K562 (cell line): Measurements from ENCODE around the gene ABCD4. TPM values are rescaled to one million over a fixed set of nuclear protein-coding genes. Genes with fewer than 3 reads are reported as not detected.

Experiments used
- ATAC-seq: fragments of 200-7000 bp; cut with Tn5 transposase; 3 replicates; pipeline ENCODE4 v1.9.1; 2020; ENCODE audit warnings: moderate library complexity
- BruUV-seq: library from RNA; stranded (reverse); fragments of 400-500 nt; replicated peaks from 2 replicates; lab custom pipeline; 2021; lab: Mats Ljungman, UMichigan
- CTCF ChIA-PET: fragments of 300-600 bp; formaldehyde crosslinking; extraction: SDS; loops from one replicate; lab custom pipeline; 2021; ENCODE audit warnings: low intra/inter-chr PET ratio; lab: Yijun Ruan, JAX
- POLR2A ChIA-PET: fragments of 300-600, 350-650 bp; sonication (Branson Sonifier 250); formaldehyde crosslinking; extraction: SDS; loops from one replicate; lab custom pipeline; 2021; ENCODE audit warnings: antibody characterized with exemption, inconsistent platforms; lab: Yijun Ruan, JAX
- DNase-seq, 4 experiments: peaks; one replicate each; pipeline versions ENCODE4 v3.0.0 to v3.0.0-alpha.2; 2011 to 2018; ENCODE audit warnings: low spot score in 3 of 4, mixed read lengths in 3 of 4; ENCODE audit errors: extremely low read depth in 1 of 4
- FAIRE-seq: peaks from 2 replicates; lab custom pipeline; 2011; peaks lifted over from hg19 to GRCh38; lab: Jason Lieb, UNC
- H2AFZ ChIP-seq: 2 replicates; pipeline ENCODE4 v1.6.0; 2011; ENCODE audit warnings: low read depth, low read length, control low read depth, inconsistent platforms
- H3K27ac ChIP-seq: fragments of 200-600 bp; 3 replicates; pipeline ENCODE4 v1.8.0; 2011; ENCODE audit warnings: low read depth, mild to moderate bottlenecking, control low read depth, inconsistent platforms, low read length, moderate library complexity, mixed read lengths; ENCODE audit errors: extremely low read depth
- H3K27me3 ChIP-seq, 2 experiments: fragments of 300-600 bp in 1 of 2; 2 replicates in 1 of 2; 3 replicates in 1 of 2; pipeline versions ENCODE4 v1.6.0 to v1.8.0; 2011; ENCODE audit warnings: inconsistent platforms in 2 of 2, low read length in 2 of 2, mild to moderate bottlenecking in 1 of 2, mixed read lengths in 1 of 2, moderate library complexity in 1 of 2; ENCODE audit not compliant: control insufficient read depth in 2 of 2, insufficient read depth in 2 of 2
- H3K36me3 ChIP-seq: fragments of 300-600 bp; 3 replicates; pipeline ENCODE4 v1.8.0; 2011; ENCODE audit warnings: mild to moderate bottlenecking, low read length, inconsistent platforms; ENCODE audit not compliant: control insufficient read depth, insufficient read depth
- H3K4me1 ChIP-seq, 2 experiments: fragments of 200-600 bp in 1 of 2; replicated peaks in 1 of 2; 2 replicates in 1 of 2; 3 replicates in 1 of 2; pipeline versions ENCODE4 v1.5.1 to v1.8.0; 2011; ENCODE audit warnings: inconsistent platforms in 2 of 2, low read length in 2 of 2, mild to moderate bottlenecking in 1 of 2, mixed read lengths in 1 of 2, moderate library complexity in 1 of 2; ENCODE audit not compliant: control insufficient read depth in 2 of 2, insufficient read depth in 2 of 2
- H3K4me2 ChIP-seq: 2 replicates; pipeline ENCODE4 v1.6.1; 2011; ENCODE audit warnings: low read length, control low read depth, inconsistent platforms, mixed read lengths; ENCODE audit not compliant: insufficient read depth
- H3K4me3 ChIP-seq: fragments of 200-600 bp; sonication (generic), shearing (Covaris generic); 2 replicates; pipeline ENCODE4 v1.5.1; 2016; ENCODE audit warnings: control low read depth, inconsistent platforms
- H3K79me2 ChIP-seq: fragments of 200-600 bp; 3 replicates; pipeline ENCODE4 v1.8.0; 2011; ENCODE audit warnings: low read length, inconsistent platforms; ENCODE audit not compliant: control insufficient read depth, insufficient read depth
- H3K9ac ChIP-seq, 2 experiments: 2 replicates each; pipeline versions ENCODE4 v1.6.0 to v1.6.1; 2011; ENCODE audit warnings: low read depth in 2 of 2, low read length in 2 of 2, control low read depth in 1 of 2, inconsistent platforms in 1 of 2, mild to moderate bottlenecking in 1 of 2, mixed read lengths in 1 of 2; ENCODE audit not compliant: insufficient read depth in 1 of 2
- H3K9me1 ChIP-seq: one replicate; pipeline ENCODE4 v1.6.0; 2011; ENCODE audit warnings: inconsistent platforms, mild to moderate bottlenecking, low read length, moderate library complexity; ENCODE audit not compliant: control insufficient read depth, insufficient read depth
- H3K9me3 ChIP-seq: replicated peaks from 2 replicates; pipeline ENCODE4 v1.5.1; 2011; ENCODE audit warnings: low read depth, low read length, inconsistent platforms; ENCODE audit not compliant: control insufficient read depth, insufficient read depth
- H4K20me1 ChIP-seq: replicated peaks from 2 replicates; pipeline ENCODE4 v1.6.1; 2011; ENCODE audit warnings: low read length, inconsistent platforms, mixed read lengths; ENCODE audit not compliant: control insufficient read depth, insufficient read depth
- MECOM ChIP-seq: fragments of 250-450 bp; sonication (Bioruptor Pico); IDR thresholded peaks from 2 replicates; pipeline ENCODE4 v1.8.0; 2022; ENCODE audit warnings: inconsistent platforms
- PATZ1 ChIP-seq: fragments of 250-450 bp; sonication (Bioruptor Pico); IDR thresholded peaks from 2 replicates; pipeline ENCODE4 v1.5.0; 2020; ENCODE audit warnings: mild to moderate bottlenecking, borderline replicate concordance
- ZNF316 ChIP-seq: fragments of 450-650 bp; IDR thresholded peaks from 2 replicates; pipeline ENCODE4 v1.6.1; 2016
- WGBS: fragments of 100-300 bp; shearing (Covaris generic); methylation state at CpG from one replicate; pipeline ENCODE4 v1.1.6; 2016; ENCODE audit warnings: low coverage, mixed read lengths; ENCODE audit not compliant: insufficient coverage; ENCODE audit errors: missing lambda C conversion rate; 5-methylcytosine and 5-hydroxymethylcytosine counted together
- in situ Hi-C: fragments of 300-500 bp; cut with MboI; formaldehyde crosslinking; loops from 4 replicates; pipeline ENCODE4 v1.15.0; 2018; ENCODE audit warnings: inconsistent platforms, mixed read lengths
- intact Hi-C: fragments of 100-400 bp; cut with micrococcal nuclease; formaldehyde crosslinking; loops from 2 replicates; pipeline ENCODE4 v1.14.2; 2022
- polyA plus RNA-seq, 8 experiments: library from polyadenylated mRNA; depleted of rRNA in 4 of 8; stranded (reverse) in 5 of 8; unstranded in 3 of 8; fragments of >200 nt; fragmentation: Nextera tagmentation in 2 of 8; fragmentation: Illumina TruSeq in 1 of 8; extraction: Ambion mirVana in 2 of 8; extraction: Trizol in 1 of 8; gene quantifications; 2 replicates each; pipeline versions ENCODE4 v1.2.1 to v1.2.3, GENCODE V29; 2011 to 2014; ENCODE audit warnings: inconsistent platforms in 1 of 8, missing spikeins in 1 of 8
- total RNA-seq, 7 experiments: library from RNA; depleted of rRNA in 6 of 7; stranded (reverse); fragments of >200 nt in 6 of 7; fragmentation: Illumina TruSeq in 2 of 7; extraction: Trizol in 2 of 7; gene quantifications; 2 replicates each; pipeline versions ENCODE4 v1.2.1 to v1.2.3, GENCODE V29; 2011 to 2021; ENCODE audit warnings: low replicate concordance in 1 of 7

ABCD4 gene
- total and polyA plus RNA-seq, 9 of the 15 experiments (the other 6 are each of a cell fraction or from before 2014, with no cell fraction given) = 3.5 to 17.2 (median 12.4) TPM

DNA sequence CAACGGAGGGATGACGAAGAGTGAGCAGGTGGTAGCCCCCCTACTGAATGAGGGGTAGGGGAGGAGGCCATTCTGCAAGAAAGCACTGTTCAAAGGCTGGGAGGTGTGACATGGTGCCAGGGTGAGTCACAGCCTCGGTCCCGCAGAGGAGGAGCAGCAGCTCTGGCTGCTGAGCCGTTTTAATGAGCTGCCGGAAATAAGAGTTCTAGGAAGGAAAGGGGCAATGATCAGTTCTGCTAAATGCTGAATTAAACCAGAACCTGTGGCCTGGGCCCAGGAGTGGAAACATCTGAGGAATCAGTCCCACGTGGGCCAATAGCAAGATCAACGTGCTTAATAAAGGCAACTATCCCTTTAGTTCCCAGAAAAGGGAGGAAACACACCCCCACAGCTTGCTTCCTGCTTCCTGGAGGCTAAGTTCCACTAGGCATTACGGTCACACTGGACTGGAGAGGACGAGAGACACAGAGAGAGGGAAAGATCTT lies 3.6 kb downstream of the ABCD4 start (continued):
- TF ChIP-seq PATZ1 (CRISPR knock-in tag) = no peak

GRCh38 chr14:74297986-74298385 lies 4.7 kb downstream of the ABCD4 start:
- in situ Hi-C loops = no loop called here
- no peaks in the 10 kb centered on the region for H3K9me3 ChIP-seq
- FAIRE-seq (no peak), ATAC-seq (no peak), DNase-seq (no peak)
- H3K27me3 ChIP-seq = no peaks in the 10 kb centered on the region
- intact Hi-C loops = no loop called here
- H4K20me1 ChIP-seq = peaks cover 5% of the 10 kb centered on the region; the same call in 1 of the 2 replicates
- H3K79me2 ChIP-seq = peaks cover 19% of the 10 kb centered on the region
- 84% methylated on average over 6 of the region's 10 CpGs for WGBS
- ChIA-PET CTCF (no interaction called here), POLR2A (no interaction called here)
- peak; percentile 49 for TF ChIP-seq ZNF316
- no peak for TF ChIP-seq MECOM (CRISPR knock-in tag)
- no peak overlapping the region for H3K4me2 ChIP-seq
- H3K9ac ChIP-seq = no peak overlapping the region
- no peak overlapping the region for H2AFZ ChIP-seq
- H3K36me3 ChIP-seq = peaks cover 15% of the 10 kb centered on the region; the same call in 2 of the 3 replicates
- H3K27ac ChIP-seq = no peak overlapping the region
- BruUV-seq = no TSS peak
- H3K4me1 ChIP-seq = peaks cover 0 to 4% of the 10 kb centered on the region in 2 experiments; a peak in 3 of 5 replicates
- no peak overlapping the region for H3K4me3 ChIP-seq
- no peaks in the 10 kb centered on the region for H3K9me1 ChIP-seq
